Endothelial cell of umbilical vein (primary cell): Measurements from ENCODE around the gene PLXDC1. TPM values are rescaled to one million over a fixed set of nuclear protein-coding genes. Genes with fewer than 3 reads are reported as not detected.

Experiments used
- Bru-seq: library from RNA; stranded (reverse); fragments of 400-500 nt; gene quantifications from one replicate; lab custom pipeline; 2021; lab: Mats Ljungman, UMichigan
- BruChase-seq, 2 experiments: library from RNA; stranded (reverse); fragments of 400-500 nt; gene quantifications; one replicate each; lab custom pipeline; 2021; lab: Mats Ljungman, UMichigan
- BruUV-seq: library from RNA; stranded (reverse); fragments of 400-500 nt; replicated peaks from 2 replicates; lab custom pipeline; 2021; lab: Mats Ljungman, UMichigan
- CTCF ChIA-PET: fragments of 300-600, 350-600 bp; sonication (Branson Sonifier 250); formaldehyde crosslinking; loops from one replicate; lab custom pipeline; 2021; ENCODE audit warnings: antibody characterized with exemption, inconsistent platforms; lab: Charles Lee
- POLR2A ChIA-PET: fragments of 300-600, 350-600 bp; sonication (Branson Sonifier 250); formaldehyde crosslinking; loops from one replicate; lab custom pipeline; 2021; ENCODE audit warnings: antibody characterized with exemption, inconsistent platforms; lab: Charles Lee
- DNase-seq: peaks from one replicate; pipeline ENCODE4 v3.0.0-alpha.2; 2011; ENCODE audit warnings: low read depth, low spot score
- FAIRE-seq: peaks from 2 replicates; lab custom pipeline; 2011; peaks lifted over from hg19 to GRCh38; lab: Jason Lieb, UNC
- H2AFZ ChIP-seq: 2 replicates; pipeline ENCODE4 v1.6.0; 2012; ENCODE audit warnings: low read depth, low read length, control low read depth, inconsistent platforms
- H3K27ac ChIP-seq: 2 replicates; pipeline ENCODE4 v1.5.1; 2011; ENCODE audit warnings: low read depth, mild to moderate bottlenecking, control low read depth, low read length, moderate library complexity; ENCODE audit not compliant: insufficient read depth
- H3K27me3 ChIP-seq, 2 experiments: 2 replicates each; pipeline versions ENCODE4 v1.6.0 to v1.6.1; 2011; ENCODE audit warnings: low read length in 2 of 2, mixed read lengths in 1 of 2; ENCODE audit not compliant: control insufficient read depth in 2 of 2, insufficient read depth in 2 of 2
- H3K36me3 ChIP-seq, 2 experiments: 2 replicates in 1 of 2; 3 replicates in 1 of 2; pipeline ENCODE4 v1.5.1; 2011; ENCODE audit warnings: low read length in 2 of 2, mild to moderate bottlenecking in 1 of 2, moderate library complexity in 1 of 2; ENCODE audit not compliant: control insufficient read depth in 2 of 2, insufficient read depth in 2 of 2; ENCODE audit errors: extremely low read depth in 1 of 2
- H3K4me1 ChIP-seq: 3 replicates; pipeline ENCODE4 v1.5.1; 2011; ENCODE audit warnings: mild to moderate bottlenecking, low read length; ENCODE audit not compliant: control insufficient read depth, insufficient read depth; ENCODE audit errors: extremely low read depth
- H3K4me2 ChIP-seq: 2 replicates; pipeline ENCODE4 v1.6.1; 2011; ENCODE audit warnings: low read length, control low read depth, mixed read lengths; ENCODE audit not compliant: insufficient read depth
- H3K4me3 ChIP-seq, 3 experiments: fragments of 200-600 bp in 1 of 3; sonication (generic), shearing (Covaris generic) in 1 of 3; replicated peaks in 1 of 3; 2 replicates each; pipeline ENCODE4 v1.5.1; 2011 to 2016; ENCODE audit warnings: control low read depth in 3 of 3, low read length in 3 of 3, mild to moderate bottlenecking in 2 of 3, inconsistent platforms in 1 of 3, low read depth in 1 of 3, moderate library complexity in 1 of 3; ENCODE audit not compliant: insufficient read depth in 1 of 3
- H3K79me2 ChIP-seq: 2 replicates; pipeline ENCODE4 v1.6.0; 2012; ENCODE audit warnings: low read length, inconsistent platforms; ENCODE audit not compliant: control insufficient read depth, insufficient read depth
- H3K9ac ChIP-seq: replicated peaks from 2 replicates; pipeline ENCODE3; 2011; ENCODE audit warnings: low read length, control low read depth; ENCODE audit not compliant: insufficient read depth; ENCODE audit errors: extremely low read depth
- H3K9me1 ChIP-seq: replicated peaks from 3 replicates; pipeline ENCODE4 v1.6.0; 2011; ENCODE audit warnings: mild to moderate bottlenecking, low read length; ENCODE audit not compliant: control insufficient read depth, insufficient read depth; ENCODE audit errors: extremely low read depth
- H3K9me3 ChIP-seq: replicated peaks from 2 replicates; pipeline ENCODE4 v1.5.1; 2012; ENCODE audit warnings: low read length, inconsistent platforms; ENCODE audit not compliant: control insufficient read depth, insufficient read depth
- H4K20me1 ChIP-seq: replicated peaks from 2 replicates; pipeline ENCODE3; 2011; ENCODE audit warnings: mild to moderate bottlenecking, low read length; ENCODE audit not compliant: control insufficient read depth, insufficient read depth; ENCODE audit errors: extremely low read depth
- EZH2 ChIP-seq: IDR thresholded peaks from 2 replicates; pipeline ENCODE4 v1.6.1; 2012; ENCODE audit warnings: borderline replicate concordance, low read depth, mild to moderate bottlenecking, moderate library complexity, low read length, inconsistent platforms; ENCODE audit not compliant: severe bottlenecking
- MYC ChIP-seq: IDR thresholded peaks from one replicate; pipeline ENCODE4 v1.6.1; 2011; ENCODE audit warnings: mild to moderate bottlenecking, low read depth, low read length
- POLR2A ChIP-seq: IDR thresholded peaks from 2 replicates; pipeline ENCODE4 v1.6.1; 2012; ENCODE audit warnings: low read depth, mild to moderate bottlenecking, control low read depth, low read length
- dilution Hi-C: fragments of 300-500 bp; cut with MboI; formaldehyde crosslinking; loops from one replicate; pipeline ENCODE4 v1.15.0; 2019; ENCODE audit warnings: low sequenced_read_pairs; ENCODE audit not compliant: extremely low pct_ligation_motif_present
- intact Hi-C: fragments of 100-400 bp; cut with micrococcal nuclease; formaldehyde crosslinking; loops from one replicate; pipeline ENCODE4 v1.10.0; 2022
- long read RNA-seq: library from polyadenylated mRNA; stranded (forward); transcript quantifications from one replicate; pipeline ENCODE4 v2.0.0, GENCODE V29; 2021
- polyA minus RNA-seq, 3 experiments: library from RNA; depleted of rRNA, polyadenylated mRNA; stranded (reverse); fragments of >200 nt; gene quantifications; 1 replicate in 1 of 3; 2 replicates in 2 of 3; pipeline ENCODE4 v1.2.3, GENCODE V29; 2011
- polyA plus RNA-seq, 4 experiments: library from polyadenylated mRNA; depleted of rRNA in 3 of 4; stranded (reverse) in 3 of 4; unstranded in 1 of 4; fragments of >200 nt; gene quantifications; 2 replicates each; pipeline versions ENCODE4 v1.2.1 to v1.2.3, GENCODE V29; 2011 to 2012; ENCODE audit warnings: missing spikeins in 1 of 4
- total RNA-seq: library from RNA; stranded (reverse); gene quantifications from 2 replicates; pipeline ENCODE4 v1.2.3, GENCODE V29; 2021
- TF ChIP-seq, protein P1 (sequence below), 2 donors: IDR thresholded peaks; 1 replicate in 1 of 2; 2 replicates in 1 of 2; pipeline ENCODE4 v1.5.1; 2011; ENCODE audit warnings: low read length in 2 of 2, mild to moderate bottlenecking in 2 of 2, moderate library complexity in 2 of 2, control low read depth in 1 of 2, inconsistent platforms in 1 of 2, low read depth in 1 of 2; ENCODE audit not compliant: insufficient read depth in 1 of 2; ENCODE audit errors: extremely low read depth in 1 of 2

Gene PLXDC1
- total RNA-seq (not detected in 2 replicates), polyA plus RNA-seq (0.03 TPM in 1 of 2 replicates, not detected in the other), polyA minus RNA-seq (1.7 TPM in 1 of 2 replicates, not detected in the other), Bru-seq, nascent RNA (percentile 1 among the genes with signal in this experiment), BruChase-seq, experiment 1, labeled RNA remaining after a 6-hour chase (percentile 6 among the genes with signal in this experiment), BruChase-seq, experiment 2, labeled RNA remaining after a 2-hour chase (not detected)
- not detected in 2 replicates for polyA plus RNA-seq (2011; cell fraction: cytosol; rRNA removed)
- polyA plus RNA-seq (2011; cell fraction: nucleus; rRNA removed) = 0.13 and 0.25 TPM in 2 replicates
- polyA plus RNA-seq (2012) = not detected in 2 replicates
- not detected for polyA minus RNA-seq (2011; cell fraction: cytosol; rRNA and poly(A)+ RNA removed)
- not detected in 2 replicates for polyA minus RNA-seq (2011; cell fraction: nucleus; rRNA and poly(A)+ RNA removed)
- long read RNA-seq = 0 reads

DNA sequence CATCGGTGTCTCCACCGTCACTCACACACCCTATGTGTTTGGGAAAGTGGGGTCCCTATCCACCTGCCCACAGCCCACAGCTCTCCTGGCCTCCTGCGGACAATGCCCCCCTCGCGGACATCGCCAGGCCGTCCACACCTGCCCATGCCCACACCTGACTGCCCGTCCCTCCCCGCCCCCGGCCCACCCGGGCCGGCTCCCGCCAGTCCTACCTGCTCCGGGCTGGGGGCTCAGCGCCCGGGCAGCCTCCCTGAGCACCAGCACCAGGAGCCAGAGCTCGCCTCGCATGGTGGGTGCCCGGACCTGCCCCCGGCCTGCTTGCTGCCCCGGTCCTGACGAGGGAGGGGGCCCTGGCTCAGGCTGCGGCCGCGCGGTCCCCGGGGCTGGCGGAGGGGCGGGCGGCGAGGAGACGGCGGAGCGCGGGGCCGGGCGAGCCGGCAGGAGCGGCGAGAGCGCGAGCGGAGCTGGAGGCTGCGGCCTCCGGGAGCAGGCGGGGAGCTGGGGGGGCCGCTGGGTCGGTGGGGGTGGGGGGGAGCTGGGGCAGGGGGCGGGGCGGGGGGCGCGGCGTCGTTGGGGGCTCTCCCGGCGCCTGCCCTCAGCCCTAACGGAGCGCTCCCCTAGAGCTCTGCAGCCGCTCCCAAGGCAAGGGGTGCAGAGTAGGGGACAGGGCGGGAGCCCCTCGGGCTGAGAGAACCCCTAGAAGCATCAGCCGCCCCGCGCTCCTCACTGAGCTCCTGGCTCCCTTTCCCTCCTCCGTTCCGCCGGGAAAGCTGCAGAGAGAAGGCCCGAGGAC is at the start of gene PLXDC1:
TSS of gene PLXDC1 (minus strand) at position 488 of the 793 bp plus-strand sequence. CDS start at position 288, 200 bp downstream.
- Histone ChIP-seq H4K20me1 (no peaks in the 10 kb centered on the region), H3K27ac (no peak within 1 kb of the TSS), H2AFZ (no peak within 1 kb of the TSS), H3K4me1 (peaks cover 8% of the 10 kb centered on the region), H3K4me3 (peak within 1 kb of the TSS in 2 of 3 experiments; percentile 5 to 16), H3K27me3 (peaks cover 18 to 27% of the 10 kb centered on the region in 2 experiments), H3K9ac (no peak within 1 kb of the TSS), H3K9me1 (no peaks in the 10 kb centered on the region), H3K4me2 (peak within 1 kb of the TSS; percentile 90), H3K9me3 (no peaks in the 10 kb centered on the region), H3K79me2 (no peaks in the 10 kb centered on the region), H3K36me3 (no peaks in the 10 kb centered on the region)
- BruUV-seq = no TSS peak
- DNase-seq = no peak
- POLR2A ChIA-PET = interaction anchor here (0.6 to 0.8 kb wide), 2 partner anchors 17 to 168 kb away, joined by 3 read pairs; no protein-coding TSS in a partner anchor
- intact Hi-C loops (loop anchor here (5.0 kb wide), 2 partner anchors 184 to 399 kb away; partner anchors contain the start of genes FBXO47 and PSMB3), dilution Hi-C loops (no loop called here)
- FAIRE-seq = no peak
- CTCF ChIA-PET = interaction anchor here (0.6 to 14.1 kb wide), 6 partner anchors 15 to 361 kb away, joined by 3 to 550 read pairs (median 26); partner anchors contain the start of genes ARL5C and FBXO47
- TF ChIP-seq POLR2A (no peak), MYC (no peak), EZH2 (peak; percentile 81)
- TF ChIP-seq, protein P1, sequence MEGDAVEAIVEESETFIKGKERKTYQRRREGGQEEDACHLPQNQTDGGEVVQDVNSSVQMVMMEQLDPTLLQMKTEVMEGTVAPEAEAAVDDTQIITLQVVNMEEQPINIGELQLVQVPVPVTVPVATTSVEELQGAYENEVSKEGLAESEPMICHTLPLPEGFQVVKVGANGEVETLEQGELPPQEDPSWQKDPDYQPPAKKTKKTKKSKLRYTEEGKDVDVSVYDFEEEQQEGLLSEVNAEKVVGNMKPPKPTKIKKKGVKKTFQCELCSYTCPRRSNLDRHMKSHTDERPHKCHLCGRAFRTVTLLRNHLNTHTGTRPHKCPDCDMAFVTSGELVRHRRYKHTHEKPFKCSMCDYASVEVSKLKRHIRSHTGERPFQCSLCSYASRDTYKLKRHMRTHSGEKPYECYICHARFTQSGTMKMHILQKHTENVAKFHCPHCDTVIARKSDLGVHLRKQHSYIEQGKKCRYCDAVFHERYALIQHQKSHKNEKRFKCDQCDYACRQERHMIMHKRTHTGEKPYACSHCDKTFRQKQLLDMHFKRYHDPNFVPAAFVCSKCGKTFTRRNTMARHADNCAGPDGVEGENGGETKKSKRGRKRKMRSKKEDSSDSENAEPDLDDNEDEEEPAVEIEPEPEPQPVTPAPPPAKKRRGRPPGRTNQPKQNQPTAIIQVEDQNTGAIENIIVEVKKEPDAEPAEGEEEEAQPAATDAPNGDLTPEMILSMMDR (IDR thresholded peaks at IDR 0.05; ENCODE audit: extremely low read depth in 1 of 2, insufficient read depth in 1 of 2, low read depth in 1 of 2, low read length in 2 of 2) = no peak
